HG03135 (cell line): ENCODE measurements around the gene PCDHGB7.
A peak's percentile ranks its signal among the peaks of the same experiment; 100 is the strongest.
"Not testable (repeated sequence)": the region's sequence is repeated elsewhere in the genome, so short reads cannot be mapped to it uniquely, and the experiment has no call there.

Source experiments
- ATAC-seq: cut with Tn5 transposase; IDR thresholded peaks from one replicate; pipeline ENCODE4 v1.9.1; 2021; ENCODE audit warnings: mild to moderate bottlenecking, moderate library complexity; ENCODE audit not compliant: unreplicated experiment

Gene PCDHGB7

DNA sequence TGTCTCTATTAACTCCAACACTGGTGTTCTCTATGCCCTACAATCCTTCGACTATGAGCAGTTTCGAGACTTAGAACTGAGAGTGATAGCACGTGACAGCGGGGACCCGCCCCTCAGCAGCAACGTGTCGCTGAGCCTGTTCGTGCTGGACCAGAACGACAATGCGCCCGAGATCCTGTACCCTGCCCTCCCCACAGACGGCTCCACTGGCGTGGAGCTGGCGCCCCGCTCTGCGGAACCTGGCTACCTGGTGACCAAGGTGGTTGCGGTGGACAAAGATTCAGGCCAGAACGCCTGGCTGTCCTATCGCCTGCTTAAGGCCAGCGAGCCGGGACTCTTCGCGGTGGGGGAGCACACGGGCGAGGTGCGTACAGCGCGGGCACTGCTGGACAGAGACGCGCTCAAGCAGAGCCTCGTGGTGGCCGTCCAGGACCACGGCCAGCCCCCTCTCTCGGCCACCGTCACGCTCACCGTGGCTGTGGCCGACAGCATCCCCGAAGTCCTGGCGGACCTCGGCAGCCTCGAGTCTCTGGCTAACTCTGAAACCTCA lies 5.3 kb downstream of the PCDHGB7 start:
- no peak for ATAC-seq

DNA sequence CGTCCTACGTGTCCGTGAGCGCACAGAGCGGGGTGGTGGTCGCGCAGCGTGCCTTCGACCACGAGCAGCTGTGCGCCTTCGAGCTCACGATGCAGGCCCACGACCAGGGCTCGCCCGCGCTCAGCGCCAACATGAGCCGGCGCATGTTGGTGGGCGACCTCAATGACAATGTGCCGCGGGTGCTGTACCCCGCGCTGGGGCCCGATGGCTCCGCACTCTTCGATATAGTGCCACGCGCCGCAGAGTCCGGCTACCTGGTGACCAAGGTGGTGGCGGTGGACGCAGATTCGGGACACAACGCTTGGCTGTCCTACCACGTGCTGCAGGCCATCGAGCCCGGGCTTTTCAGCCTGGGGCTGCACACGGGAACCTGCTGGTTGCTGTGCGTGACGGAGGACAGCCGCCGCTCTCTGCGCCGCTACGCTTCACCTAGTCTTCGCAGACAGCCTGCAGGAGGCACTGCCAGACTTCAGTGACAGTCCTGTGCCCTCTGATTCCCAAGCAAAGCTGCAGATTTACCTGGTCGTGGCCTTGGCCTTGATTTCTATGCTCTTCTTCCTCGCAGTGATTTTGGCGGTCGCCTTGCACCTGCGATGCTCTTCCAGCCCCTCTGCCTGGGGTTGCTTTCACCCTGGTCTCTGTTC lies 10.4 kb downstream of the PCDHGB7 start:
- ATAC-seq = no peak

DNA sequence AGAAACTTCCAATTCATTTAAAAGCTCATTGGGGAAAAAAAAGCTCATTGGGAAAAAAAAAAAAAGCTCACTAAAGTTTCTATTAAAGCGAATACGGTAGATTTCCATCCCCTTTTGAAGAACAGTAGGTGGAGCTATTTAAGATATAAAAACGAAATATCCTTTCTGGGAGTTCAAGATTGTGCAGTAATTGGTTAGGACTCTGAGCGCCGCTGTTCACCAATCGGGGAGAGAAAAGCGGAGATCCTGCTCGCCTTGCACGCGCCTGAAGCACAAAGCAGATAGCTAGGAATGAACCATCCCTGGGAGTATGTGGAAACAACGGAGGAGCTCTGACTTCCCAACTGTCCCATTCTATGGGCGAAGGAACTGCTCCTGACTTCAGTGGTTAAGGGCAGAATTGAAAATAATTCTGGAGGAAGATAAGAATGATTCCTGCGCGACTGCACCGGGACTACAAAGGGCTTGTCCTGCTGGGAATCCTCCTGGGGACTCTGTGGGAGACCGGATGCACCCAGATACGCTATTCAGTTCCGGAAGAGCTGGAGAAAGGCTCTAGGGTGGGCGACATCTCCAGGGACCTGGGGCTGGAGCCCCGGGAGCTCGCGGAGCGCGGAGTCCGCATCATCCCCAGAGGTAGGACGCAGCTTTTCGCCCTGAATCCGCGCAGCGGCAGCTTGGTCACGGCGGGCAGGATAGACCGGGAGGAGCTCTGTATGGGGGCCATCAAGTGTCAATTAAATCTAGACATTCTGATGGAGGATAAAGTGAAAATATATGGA lies 13.0 kb downstream of the PCDHGB7 start, which contains the start of gene PCDHGA12:
PCDHGA12 (plus strand) TSS at position 176 of the 782 bp plus-strand sequence; CDS start at position 429, 253 bp downstream.
- peak; percentile 73 for ATAC-seq

DNA sequence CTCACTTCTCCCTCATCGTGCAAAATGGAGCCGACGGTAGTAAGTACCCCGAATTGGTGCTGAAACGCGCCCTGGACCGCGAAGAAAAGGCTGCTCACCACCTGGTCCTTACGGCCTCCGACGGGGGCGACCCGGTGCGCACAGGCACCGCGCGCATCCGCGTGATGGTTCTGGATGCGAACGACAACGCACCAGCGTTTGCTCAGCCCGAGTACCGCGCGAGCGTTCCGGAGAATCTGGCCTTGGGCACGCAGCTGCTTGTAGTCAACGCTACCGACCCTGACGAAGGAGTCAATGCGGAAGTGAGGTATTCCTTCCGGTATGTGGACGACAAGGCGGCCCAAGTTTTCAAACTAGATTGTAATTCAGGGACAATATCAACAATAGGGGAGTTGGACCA lies 13.8 kb downstream of the PCDHGB7 start:
- peak; percentile 53 for ATAC-seq

DNA sequence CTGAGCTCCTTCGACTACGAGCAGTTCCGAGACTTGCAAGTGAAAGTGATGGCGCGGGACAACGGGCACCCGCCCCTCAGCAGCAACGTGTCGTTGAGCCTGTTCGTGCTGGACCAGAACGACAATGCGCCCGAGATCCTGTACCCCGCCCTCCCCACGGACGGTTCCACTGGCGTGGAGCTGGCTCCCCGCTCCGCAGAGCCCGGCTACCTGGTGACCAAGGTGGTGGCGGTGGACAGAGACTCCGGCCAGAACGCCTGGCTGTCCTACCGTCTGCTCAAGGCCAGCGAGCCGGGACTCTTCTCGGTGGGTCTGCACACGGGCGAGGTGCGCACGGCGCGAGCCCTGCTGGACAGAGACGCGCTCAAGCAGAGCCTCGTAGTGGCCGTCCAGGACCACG lies 14.8 kb downstream of the PCDHGB7 start:
- not testable (repeated sequence) for ATAC-seq

DNA sequence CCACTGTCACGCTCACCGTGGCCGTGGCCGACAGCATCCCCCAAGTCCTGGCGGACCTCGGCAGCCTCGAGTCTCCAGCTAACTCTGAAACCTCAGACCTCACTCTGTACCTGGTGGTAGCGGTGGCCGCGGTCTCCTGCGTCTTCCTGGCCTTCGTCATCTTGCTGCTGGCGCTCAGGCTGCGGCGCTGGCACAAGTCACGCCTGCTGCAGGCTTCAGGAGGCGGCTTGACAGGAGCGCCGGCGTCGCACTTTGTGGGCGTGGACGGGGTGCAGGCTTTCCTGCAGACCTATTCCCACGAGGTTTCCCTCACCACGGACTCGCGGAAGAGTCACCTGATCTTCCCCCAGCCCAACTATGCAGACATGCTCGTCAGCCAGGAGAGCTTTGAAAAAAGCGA lies 15.2 kb downstream of the PCDHGB7 start:
- ATAC-seq = not testable (repeated sequence)

DNA sequence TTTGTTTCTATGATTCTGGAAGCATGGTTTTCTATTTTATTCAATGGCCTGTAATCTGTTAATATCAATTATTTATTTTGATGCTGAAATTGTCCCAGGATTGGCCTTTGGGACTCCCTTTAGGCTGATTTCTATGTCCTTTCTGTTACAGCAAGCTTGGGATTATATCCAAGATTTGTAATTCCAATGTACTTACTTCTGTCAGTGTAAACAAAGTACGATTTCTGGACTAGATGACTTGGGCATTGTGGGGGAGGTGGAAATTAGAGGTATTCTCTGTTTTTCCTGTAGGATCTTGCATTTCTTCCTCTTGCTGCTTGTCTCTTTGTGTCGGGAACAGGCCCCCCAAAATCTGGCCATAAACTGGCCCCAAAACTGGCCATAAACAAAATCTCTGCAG lies 16.5 kb downstream of the PCDHGB7 start:
- ATAC-seq = no peak

DNA sequence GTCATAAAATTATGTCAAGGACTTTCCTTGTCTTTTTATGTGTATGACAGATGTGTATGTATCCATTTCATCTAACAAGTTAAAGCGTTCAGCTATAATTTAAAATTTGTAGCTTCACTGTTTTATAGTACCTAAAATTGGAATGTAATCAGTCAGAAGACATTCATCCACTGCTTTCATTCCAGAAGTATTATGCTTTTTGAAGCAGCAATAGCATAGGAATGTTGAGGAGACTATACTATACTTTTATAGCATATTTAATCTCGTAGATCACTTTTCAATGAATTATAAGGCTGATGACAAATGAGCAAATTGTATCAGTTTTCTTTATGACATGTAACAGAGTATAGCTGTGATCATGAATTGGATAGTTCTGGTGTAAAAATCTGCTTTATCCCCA lies 19.7 kb downstream of the PCDHGB7 start:
- no peak for ATAC-seq

DNA sequence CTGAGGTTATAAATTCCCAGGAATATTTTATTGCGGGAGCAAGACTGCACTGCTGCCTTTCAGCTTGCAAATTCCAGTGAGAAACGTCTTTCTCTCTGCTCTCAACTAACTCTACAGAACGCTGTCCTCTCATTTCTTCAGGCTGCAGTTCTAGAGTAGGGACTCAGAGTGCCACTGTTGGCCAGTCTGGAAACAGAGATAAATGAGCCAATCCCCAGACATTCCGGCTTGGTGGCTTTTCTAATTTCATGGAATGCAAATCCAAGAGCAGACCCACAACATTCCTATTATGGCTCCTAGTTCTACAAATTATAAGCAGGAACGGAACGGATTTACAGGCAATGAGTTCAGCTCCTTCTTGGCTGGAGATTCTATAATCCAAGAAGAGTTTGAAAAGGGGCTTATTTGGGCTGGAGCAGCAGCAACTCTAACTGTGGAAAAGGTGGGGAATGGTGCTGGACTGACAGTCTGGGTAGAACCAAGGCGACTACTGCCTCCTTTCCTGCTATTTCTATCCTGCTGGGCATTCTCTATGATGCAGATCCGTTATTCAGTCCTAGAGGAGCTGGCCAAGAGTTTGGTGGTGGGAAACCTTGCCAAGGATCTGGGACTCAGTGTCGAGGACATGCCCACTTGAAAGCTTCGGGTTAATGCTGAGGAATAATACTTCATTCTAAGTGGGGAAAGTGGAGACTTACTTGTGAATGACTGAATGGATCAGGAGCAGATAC lies 22.1 kb downstream of the PCDHGB7 start:
- no peak for ATAC-seq

DNA sequence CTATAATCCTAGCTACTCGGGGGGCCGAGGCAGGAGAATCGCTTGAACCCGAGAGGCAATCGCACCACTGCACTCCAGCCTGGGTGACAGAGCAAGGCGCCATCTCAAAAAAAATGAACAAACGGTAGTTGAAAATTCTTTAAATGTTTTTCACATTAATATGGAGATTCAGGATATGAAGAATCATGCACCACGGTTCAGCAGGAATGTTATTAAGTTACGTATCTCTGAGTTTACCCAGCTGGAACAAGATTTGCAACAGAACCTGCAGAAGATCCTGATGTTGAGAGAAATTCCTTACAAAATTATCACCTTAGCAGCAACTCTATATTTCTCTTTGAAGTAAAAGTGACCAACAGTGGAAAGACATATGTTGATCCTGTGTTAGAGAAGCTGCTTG lies 22.9 kb downstream of the PCDHGB7 start:
- ATAC-seq = no peak

DNA sequence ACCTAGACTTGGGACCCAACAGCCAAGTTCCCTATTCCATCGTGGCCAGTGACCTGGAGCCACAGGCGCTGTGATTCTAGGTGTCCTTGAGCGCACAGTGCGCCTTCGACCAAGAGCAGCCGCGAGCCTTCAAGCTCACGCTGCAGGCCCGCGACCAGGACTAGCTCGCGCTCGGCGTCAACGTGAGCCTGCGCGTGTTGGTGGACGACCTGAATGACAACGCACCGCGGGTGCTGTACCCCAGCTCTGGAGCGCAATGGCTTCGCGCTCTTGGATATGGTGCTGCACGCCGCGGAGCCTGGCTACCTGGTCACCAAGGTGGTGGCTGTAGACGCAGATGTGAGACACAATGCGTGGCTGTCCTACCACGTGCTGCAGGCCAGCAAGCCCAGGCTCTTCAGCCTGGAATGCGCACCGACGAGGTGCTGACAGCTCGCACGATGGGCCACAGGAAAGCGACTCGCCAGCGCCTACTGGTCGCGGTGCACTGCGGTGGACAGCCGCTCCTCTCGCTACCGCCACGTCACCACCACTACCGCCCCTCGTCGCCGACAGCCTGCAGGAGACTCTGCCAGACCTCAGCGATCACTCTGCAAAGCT lies 24.2 kb downstream of the PCDHGB7 start:
- no peak for ATAC-seq

DNA sequence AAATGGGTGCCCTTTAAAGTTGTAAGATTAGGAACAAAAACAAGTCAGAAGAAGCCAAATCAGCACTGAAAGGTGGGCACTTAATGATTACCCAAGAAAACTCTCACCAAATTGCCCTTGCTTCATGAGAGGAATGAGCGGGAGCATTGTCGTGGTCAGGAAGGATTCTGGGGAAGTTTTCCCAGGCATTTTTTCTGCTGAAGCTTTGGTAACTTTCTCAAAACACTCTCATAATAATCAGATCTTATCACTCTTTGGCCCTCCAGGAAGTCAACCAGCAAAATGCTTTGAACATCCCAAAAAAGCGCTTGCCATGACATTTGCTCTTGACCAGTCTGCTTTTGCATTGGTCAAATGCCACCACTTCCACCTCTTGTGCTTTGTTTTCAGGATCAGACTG lies 47.9 kb downstream of the PCDHGB7 start:
- no peak for ATAC-seq
